ENCODE results near the gene TREX2. TPM values are rescaled to one million over a fixed set of nuclear protein-coding genes. Genes with fewer than 3 reads are reported as not detected.

Gene TREX2
- polyA plus RNA-seq (2013, experiment 1 of 2): 0.32 TPM
- 0.35 TPM for polyA plus RNA-seq (2013, experiment 2 of 2)

- Histone ChIP-seq H2BK15ac (replicated peaks; ENCODE audit: low read depth) (no peak within 1 kb of the TSS), H3K4me1 (ENCODE audit: control insufficient read depth, low read depth, low read length) (no peaks in the 10 kb centered on the region), H3K27me3 (ENCODE audit: insufficient read depth, low read length, poor library complexity) (no peaks in the 10 kb centered on the region), H3K79me2 (ENCODE audit: control insufficient read depth, insufficient read depth, low read length) (no peaks in the 10 kb centered on the region), H2BK5ac (ENCODE audit: low read length) (no peak within 1 kb of the TSS), H4K8ac (ENCODE audit: low read depth, low read length) (no peak within 1 kb of the TSS), H3K9ac (ENCODE audit: low read length) (no peak within 1 kb of the TSS), H3K18ac (ENCODE audit: low read length) (no peak within 1 kb of the TSS), H3K4ac (ENCODE audit: low read depth, low read length) (no peak within 1 kb of the TSS), H3K4me2 (ENCODE audit: low read length) (no peak within 1 kb of the TSS), H3K79me1 (ENCODE audit: low read length) (no peaks in the 10 kb centered on the region), H3K56ac (ENCODE audit: low read length) (no peak within 1 kb of the TSS), H4K5ac (ENCODE audit: low read length) (no peak within 1 kb of the TSS), H3K4me3 (ENCODE audit: low read length) (no peak within 1 kb of the TSS), H3K36me3 (ENCODE audit: control insufficient read depth, insufficient read depth, low read length) (no peaks in the 10 kb centered on the region), H3K27ac (ENCODE audit: low read depth, low read length) (no peak within 1 kb of the TSS), H2BK120ac (ENCODE audit: low read depth, low read length) (no peak within 1 kb of the TSS), H3K23ac (ENCODE audit: low read length) (no peak within 1 kb of the TSS), H2AK5ac (ENCODE audit: low read length) (no peak within 1 kb of the TSS)
- WGBS (ENCODE audit: extremely low coverage, insufficient coverage, low lambda C conversion rate): no CpG with 5 or more reads among the region's 30 CpGs
- DNase-seq: no peak
Observed at GRCh38 chrX:153445856-153446635, at the start of gene TREX2. Gene TREX2, minus strand, starts transcription at chrX:153446056. Its CDS starts 626 bp downstream, at chrX:153445430.

GRCh38 chrX:153495362-153495751 lies 49.5 kb upstream of the TREX2 start:
- H2BK120ac ChIP-seq (ENCODE audit: low read depth, low read length): no peak overlapping the region
- no peaks in the 10 kb centered on the region for H3K27me3 ChIP-seq (ENCODE audit: insufficient read depth, low read length, poor library complexity)
- no peaks in the 10 kb centered on the region for H3K36me3 ChIP-seq (ENCODE audit: control insufficient read depth, insufficient read depth, low read length)
- no peak overlapping the region for H2BK15ac ChIP-seq (replicated peaks; ENCODE audit: low read depth)
- H3K18ac ChIP-seq (ENCODE audit: low read length): no peak overlapping the region
- no peaks in the 10 kb centered on the region for H3K4me1 ChIP-seq (ENCODE audit: control insufficient read depth, low read depth, low read length)
- peak overlapping the region; percentile 60 for H3K56ac ChIP-seq (ENCODE audit: low read length)
- H3K4ac ChIP-seq (ENCODE audit: low read depth, low read length): no peak overlapping the region
- H3K9ac ChIP-seq (ENCODE audit: low read length): peak overlapping the region; percentile 49
- H3K27ac ChIP-seq (ENCODE audit: low read depth, low read length): no peak overlapping the region
- H2BK5ac ChIP-seq (ENCODE audit: low read length): no peak overlapping the region
- no peak overlapping the region for H4K5ac ChIP-seq (ENCODE audit: low read length)
- H3K79me2 ChIP-seq (ENCODE audit: control insufficient read depth, insufficient read depth, low read length): no peaks in the 10 kb centered on the region
- no peak overlapping the region for H3K4me2 ChIP-seq (ENCODE audit: low read length)
- no peak overlapping the region for H2AK5ac ChIP-seq (ENCODE audit: low read length)
- no CpG with 5 or more reads among the region's 17 CpGs for WGBS (ENCODE audit: extremely low coverage, insufficient coverage, low lambda C conversion rate)
- DNase-seq: no peak
- no peak overlapping the region for H3K23ac ChIP-seq (ENCODE audit: low read length)
- H3K4me3 ChIP-seq (ENCODE audit: low read length): no peak overlapping the region
- H3K79me1 ChIP-seq (ENCODE audit: low read length): no peaks in the 10 kb centered on the region
- H4K8ac ChIP-seq (ENCODE audit: low read depth, low read length): no peak overlapping the region

GRCh38 chrX:153494541-153495361 lies 48.9 kb upstream of the TREX2 start, which contains the start of gene BGN:
Gene BGN, plus strand, starts transcription at chrX:153494980. Its CDS starts 9,652 bp downstream, at chrX:153504632.
- Histone ChIP-seq H3K18ac (ENCODE audit: low read length) (no peak within 1 kb of the TSS), H4K8ac (ENCODE audit: low read depth, low read length) (no peak within 1 kb of the TSS), H2AK5ac (ENCODE audit: low read length) (no peak within 1 kb of the TSS), H2BK120ac (ENCODE audit: low read depth, low read length) (no peak within 1 kb of the TSS), H3K4me1 (ENCODE audit: control insufficient read depth, low read depth, low read length) (no peaks in the 10 kb centered on the region), H3K9ac (ENCODE audit: low read length) (peak within 1 kb of the TSS; percentile 49), H3K27ac (ENCODE audit: low read depth, low read length) (no peak within 1 kb of the TSS), H3K27me3 (ENCODE audit: insufficient read depth, low read length, poor library complexity) (no peaks in the 10 kb centered on the region), H3K56ac (ENCODE audit: low read length) (peak within 1 kb of the TSS; percentile 60), H4K5ac (ENCODE audit: low read length) (no peak within 1 kb of the TSS), H3K4me2 (ENCODE audit: low read length) (peak within 1 kb of the TSS; percentile 13), H3K23ac (ENCODE audit: low read length) (no peak within 1 kb of the TSS), H3K36me3 (ENCODE audit: control insufficient read depth, insufficient read depth, low read length) (no peaks in the 10 kb centered on the region), H3K79me1 (ENCODE audit: low read length) (no peaks in the 10 kb centered on the region), H2BK5ac (ENCODE audit: low read length) (no peak within 1 kb of the TSS), H2BK15ac (replicated peaks; ENCODE audit: low read depth) (no peak within 1 kb of the TSS), H3K79me2 (ENCODE audit: control insufficient read depth, insufficient read depth, low read length) (no peaks in the 10 kb centered on the region), H3K4ac (ENCODE audit: low read depth, low read length) (no peak within 1 kb of the TSS), H3K4me3 (ENCODE audit: low read length) (no peak within 1 kb of the TSS)
- WGBS (ENCODE audit: extremely low coverage, insufficient coverage, low lambda C conversion rate): no CpG with 5 or more reads among the region's 41 CpGs
- peak; percentile 67 for DNase-seq

- H3K18ac ChIP-seq (ENCODE audit: low read length): no peak overlapping the region
- no peak overlapping the region for H2BK5ac ChIP-seq (ENCODE audit: low read length)
- no peak overlapping the region for H3K4me3 ChIP-seq (ENCODE audit: low read length)
- no peaks in the 10 kb centered on the region for H3K36me3 ChIP-seq (ENCODE audit: control insufficient read depth, insufficient read depth, low read length)
- DNase-seq: no peak
- no peak overlapping the region for H3K27ac ChIP-seq (ENCODE audit: low read depth, low read length)
- no peak overlapping the region for H4K8ac ChIP-seq (ENCODE audit: low read depth, low read length)
- no peak overlapping the region for H4K5ac ChIP-seq (ENCODE audit: low read length)
- no peak overlapping the region for H3K4ac ChIP-seq (ENCODE audit: low read depth, low read length)
- H3K23ac ChIP-seq (ENCODE audit: low read length): no peak overlapping the region
- no peak overlapping the region for H3K4me2 ChIP-seq (ENCODE audit: low read length)
- H3K27me3 ChIP-seq (ENCODE audit: insufficient read depth, low read length, poor library complexity): no peaks in the 10 kb centered on the region
- H3K56ac ChIP-seq (ENCODE audit: low read length): no peak overlapping the region
- no peak overlapping the region for H3K9ac ChIP-seq (ENCODE audit: low read length)
- no peak overlapping the region for H2BK15ac ChIP-seq (replicated peaks; ENCODE audit: low read depth)
- H3K4me1 ChIP-seq (ENCODE audit: control insufficient read depth, low read depth, low read length): no peaks in the 10 kb centered on the region
- H3K79me1 ChIP-seq (ENCODE audit: low read length): no peaks in the 10 kb centered on the region
- no CpG with 5 or more reads among the region's 12 CpGs for WGBS (ENCODE audit: extremely low coverage, insufficient coverage, low lambda C conversion rate)
- no peak overlapping the region for H2AK5ac ChIP-seq (ENCODE audit: low read length)
- H2BK120ac ChIP-seq (ENCODE audit: low read depth, low read length): no peak overlapping the region
- H3K79me2 ChIP-seq (ENCODE audit: control insufficient read depth, insufficient read depth, low read length): no peaks in the 10 kb centered on the region
Observed at GRCh38 chrX:153494061-153494460, 48.2 kb upstream of the TREX2 start.

- H3K4me1 ChIP-seq (ENCODE audit: control insufficient read depth, low read depth, low read length): no peaks in the 10 kb centered on the region
- H3K36me3 ChIP-seq (ENCODE audit: control insufficient read depth, insufficient read depth, low read length): no peaks in the 10 kb centered on the region
- H3K27me3 ChIP-seq (ENCODE audit: insufficient read depth, low read length, poor library complexity): no peaks in the 10 kb centered on the region
- no peaks in the 10 kb centered on the region for H3K79me2 ChIP-seq (ENCODE audit: control insufficient read depth, insufficient read depth, low read length)
- H2BK15ac ChIP-seq (replicated peaks; ENCODE audit: low read depth): no peak overlapping the region
- H4K8ac ChIP-seq (ENCODE audit: low read depth, low read length): no peak overlapping the region
- no peak overlapping the region for H2AK5ac ChIP-seq (ENCODE audit: low read length)
- no peak overlapping the region for H3K18ac ChIP-seq (ENCODE audit: low read length)
- H4K5ac ChIP-seq (ENCODE audit: low read length): no peak overlapping the region
- H3K4me3 ChIP-seq (ENCODE audit: low read length): no peak overlapping the region
- H3K4ac ChIP-seq (ENCODE audit: low read depth, low read length): no peak overlapping the region
- H3K23ac ChIP-seq (ENCODE audit: low read length): no peak overlapping the region
- no peak for DNase-seq
- H2BK120ac ChIP-seq (ENCODE audit: low read depth, low read length): no peak overlapping the region
- WGBS (ENCODE audit: extremely low coverage, insufficient coverage, low lambda C conversion rate): no CpG with 5 or more reads among the region's 11 CpGs
- no peak overlapping the region for H3K27ac ChIP-seq (ENCODE audit: low read depth, low read length)
- no peak overlapping the region for H3K56ac ChIP-seq (ENCODE audit: low read length)
- no peaks in the 10 kb centered on the region for H3K79me1 ChIP-seq (ENCODE audit: low read length)
- H3K4me2 ChIP-seq (ENCODE audit: low read length): no peak overlapping the region
- no peak overlapping the region for H2BK5ac ChIP-seq (ENCODE audit: low read length)
- no peak overlapping the region for H3K9ac ChIP-seq (ENCODE audit: low read length)
Observed at GRCh38 chrX:153493085-153493484, 47.2 kb upstream of the TREX2 start.

Data from mesendoderm (in vitro differentiated cells).